Neural cell (in vitro differentiated cells): Measurements from ENCODE around the gene MEOX1. TPM values are rescaled to one million over a fixed set of nuclear protein-coding genes. Genes with fewer than 3 reads are reported as not detected.

Source experiments
- H2AFZ ChIP-seq: fragments of 200-600, 300-800 bp; sonication (generic), shearing (Covaris generic); 2 replicates; pipeline ENCODE4 v1.6.0; 2014; ENCODE audit warnings: low read depth, mild to moderate bottlenecking, antibody characterized with exemption, low read length, moderate library complexity
- H3F3A ChIP-seq: fragments of 200-600 bp; shearing (Covaris generic); 2 replicates; pipeline ENCODE4 v1.6.1; 2016; ENCODE audit warnings: mild to moderate bottlenecking, moderate library complexity, mixed read lengths, antibody characterized with exemption, low read length; ENCODE audit not compliant: insufficient read depth, poor library complexity, severe bottlenecking
- H3K27ac ChIP-seq: fragments of 200-600, 300-800 bp; sonication (generic), shearing (Covaris generic); 2 replicates; pipeline ENCODE4 v1.5.1; 2014; ENCODE audit warnings: mild to moderate bottlenecking, low read length, moderate library complexity
- H3K27me3 ChIP-seq: fragments of 300-800, 200-600 bp; sonication (generic), shearing (Covaris generic); 2 replicates; pipeline ENCODE4 v1.6.0; 2014; ENCODE audit warnings: mild to moderate bottlenecking, low read depth, low read length, moderate library complexity; ENCODE audit not compliant: insufficient read depth
- H3K36me3 ChIP-seq: fragments of 300-800, 200-600 bp; sonication (generic), shearing (Covaris generic); 2 replicates; pipeline ENCODE4 v1.5.1; 2014; ENCODE audit warnings: mild to moderate bottlenecking, antibody characterized with exemption, low read length, moderate library complexity; ENCODE audit not compliant: insufficient read depth
- H3K4me2 ChIP-seq: fragments of 300-800, 200-600 bp; sonication (generic), shearing (Covaris generic); 2 replicates; pipeline ENCODE4 v1.6.0; 2014; ENCODE audit warnings: mild to moderate bottlenecking, low read length
- H3K4me3 ChIP-seq: fragments of 300-800, 200-600 bp; sonication (generic), shearing (Covaris generic); 2 replicates; pipeline ENCODE4 v1.5.1; 2014; ENCODE audit warnings: mild to moderate bottlenecking, low read length, moderate library complexity
- H3K79me2 ChIP-seq: fragments of 200-600 bp; shearing (Covaris generic); replicated peaks from 2 replicates; pipeline ENCODE4 v1.6.0; 2014; ENCODE audit warnings: mild to moderate bottlenecking, low read length, moderate library complexity; ENCODE audit not compliant: insufficient read depth
- H3K9ac ChIP-seq: fragments of 300-800, 200-600 bp; sonication (generic), shearing (Covaris generic); 2 replicates; pipeline ENCODE4 v1.6.1; 2016; ENCODE audit warnings: mild to moderate bottlenecking, low read length, mixed read lengths
- H3K9me2 ChIP-seq: fragments of 200-600 bp; shearing (Covaris generic); 2 replicates; pipeline ENCODE4 v1.6.1; 2016; ENCODE audit warnings: mild to moderate bottlenecking, low read length, mixed read lengths; ENCODE audit not compliant: insufficient read depth
- H3K9me3 ChIP-seq: fragments of 200-600, 300-800 bp; sonication (generic), shearing (Covaris generic); 2 replicates; pipeline ENCODE4 v1.6.1; 2016; ENCODE audit warnings: mild to moderate bottlenecking, mixed run types, low read length, moderate library complexity, mixed read lengths
- H4K20me1 ChIP-seq: fragments of 200-600 bp; shearing (Covaris generic); 2 replicates; pipeline ENCODE4 v1.6.1; 2016; ENCODE audit warnings: mild to moderate bottlenecking, mixed run types; ENCODE audit not compliant: insufficient read depth
- EP300 ChIP-seq: fragments of 450-650 bp; conservative IDR thresholded peaks from 2 replicates; pipeline ENCODE4 v1.6.1; 2014; ENCODE audit warnings: antibody characterized with exemption, mild to moderate bottlenecking, moderate library complexity; ENCODE audit not compliant: poor library complexity, severe bottlenecking
- EZH2 ChIP-seq: fragments of 200-600, 300-800 bp; shearing (Covaris generic), sonication (generic); IDR thresholded peaks from 2 replicates; pipeline ENCODE4 v1.6.1; 2014; ENCODE audit warnings: antibody characterized with exemption, low read length, borderline replicate concordance, mild to moderate bottlenecking; ENCODE audit not compliant: insufficient read depth, poor library complexity, severe bottlenecking
- MXI1 ChIP-seq: fragments of 450-650 bp; conservative IDR thresholded peaks from 2 replicates; pipeline ENCODE4 v1.6.1; 2014; ENCODE audit warnings: antibody characterized with exemption, mild to moderate bottlenecking; ENCODE audit not compliant: poor library complexity, severe bottlenecking
- POLR2AphosphoS5 ChIP-seq: IDR thresholded peaks from 2 replicates; pipeline ENCODE4 v1.6.1; 2012
- RAD21 ChIP-seq: fragments of 450-650 bp; conservative IDR thresholded peaks from 2 replicates; pipeline ENCODE4 v1.6.1; 2014; ENCODE audit warnings: antibody characterized with exemption, mild to moderate bottlenecking, moderate library complexity
- REST ChIP-seq: IDR thresholded peaks from 2 replicates; pipeline ENCODE4 v1.6.1; 2012; ENCODE audit warnings: borderline replicate concordance
- SMC3 ChIP-seq: fragments of 450-650 bp; conservative IDR thresholded peaks from 2 replicates; pipeline ENCODE4 v1.6.1; 2014; ENCODE audit warnings: antibody characterized with exemption, mild to moderate bottlenecking, moderate library complexity; ENCODE audit not compliant: poor library complexity
- TAF1 ChIP-seq: IDR thresholded peaks from 2 replicates; pipeline ENCODE4 v1.6.1; 2012; ENCODE audit warnings: low read depth
- polyA plus RNA-seq: library from polyadenylated mRNA; depleted of rRNA; stranded (reverse); fragments of >200 nt; gene quantifications from 2 replicates; pipeline ENCODE4 v1.2.3, GENCODE V29; 2014
- TF ChIP-seq, protein P1 (sequence below): fragments of 450-650 bp; IDR thresholded peaks from 2 replicates; pipeline ENCODE4 v1.5.1; 2014; ENCODE audit warnings: antibody characterized with exemption, mild to moderate bottlenecking, moderate library complexity; ENCODE audit not compliant: poor library complexity, severe bottlenecking

The MEOX1 gene
- polyA plus RNA-seq, 1 donor from 2014 or later, result 0.50 TPM

GRCh38 chr17:43706235-43706634, 44.5 kb upstream of the MEOX1 start:
- H3K4me2 ChIP-seq, result no peak overlapping the region
- H3K27ac ChIP-seq, result no peak overlapping the region
- H3K4me3 ChIP-seq, result no peak overlapping the region
- H3K9me3 ChIP-seq, result no peaks in the 10 kb centered on the region
- H4K20me1 ChIP-seq, result no peaks in the 10 kb centered on the region
- no peaks in the 10 kb centered on the region for H3K27me3 ChIP-seq
- no peak overlapping the region for H3K9ac ChIP-seq
- H3K36me3 ChIP-seq, result no peaks in the 10 kb centered on the region
- no peaks in the 10 kb centered on the region for H3F3A ChIP-seq
- no peak overlapping the region for H2AFZ ChIP-seq
- no peaks in the 10 kb centered on the region for H3K79me2 ChIP-seq
- TF ChIP-seq RAD21, result no peak
- no peak for TF ChIP-seq EZH2
- TF ChIP-seq TAF1, result no peak
- TF ChIP-seq REST, result no peak
- TF ChIP-seq EP300, result no peak
- no peak for TF ChIP-seq POLR2AphosphoS5
- TF ChIP-seq, protein P1, sequence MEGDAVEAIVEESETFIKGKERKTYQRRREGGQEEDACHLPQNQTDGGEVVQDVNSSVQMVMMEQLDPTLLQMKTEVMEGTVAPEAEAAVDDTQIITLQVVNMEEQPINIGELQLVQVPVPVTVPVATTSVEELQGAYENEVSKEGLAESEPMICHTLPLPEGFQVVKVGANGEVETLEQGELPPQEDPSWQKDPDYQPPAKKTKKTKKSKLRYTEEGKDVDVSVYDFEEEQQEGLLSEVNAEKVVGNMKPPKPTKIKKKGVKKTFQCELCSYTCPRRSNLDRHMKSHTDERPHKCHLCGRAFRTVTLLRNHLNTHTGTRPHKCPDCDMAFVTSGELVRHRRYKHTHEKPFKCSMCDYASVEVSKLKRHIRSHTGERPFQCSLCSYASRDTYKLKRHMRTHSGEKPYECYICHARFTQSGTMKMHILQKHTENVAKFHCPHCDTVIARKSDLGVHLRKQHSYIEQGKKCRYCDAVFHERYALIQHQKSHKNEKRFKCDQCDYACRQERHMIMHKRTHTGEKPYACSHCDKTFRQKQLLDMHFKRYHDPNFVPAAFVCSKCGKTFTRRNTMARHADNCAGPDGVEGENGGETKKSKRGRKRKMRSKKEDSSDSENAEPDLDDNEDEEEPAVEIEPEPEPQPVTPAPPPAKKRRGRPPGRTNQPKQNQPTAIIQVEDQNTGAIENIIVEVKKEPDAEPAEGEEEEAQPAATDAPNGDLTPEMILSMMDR, result no peak
- TF ChIP-seq SMC3, result no peak
- TF ChIP-seq MXI1, result no peak
- no peaks in the 10 kb centered on the region for H3K9me2 ChIP-seq

DNA sequence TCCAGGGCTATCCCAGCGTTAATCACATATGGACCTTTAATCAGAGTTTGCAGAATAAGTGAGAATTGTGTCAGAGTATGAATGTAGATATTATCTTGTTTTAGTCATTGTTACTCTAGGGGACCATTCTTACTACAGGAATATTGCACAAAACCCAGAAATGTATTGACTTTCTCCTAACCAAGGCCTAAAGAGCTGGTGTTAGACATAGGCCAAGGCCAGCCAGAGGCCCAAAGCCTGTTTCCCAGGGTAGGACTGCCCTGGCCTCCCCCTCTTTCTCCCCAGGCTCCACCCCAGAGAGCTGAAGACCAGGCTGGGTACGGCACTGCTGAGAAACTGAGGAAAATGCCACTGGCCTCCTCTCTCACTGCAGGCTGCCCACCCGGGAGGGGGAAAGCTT, 41.9 kb upstream of the MEOX1 start:
- no peaks in the 10 kb centered on the region for H3K36me3 ChIP-seq
- H3K27me3 ChIP-seq, result no peaks in the 10 kb centered on the region
- H3K79me2 ChIP-seq, result no peaks in the 10 kb centered on the region
- no peak overlapping the region for H2AFZ ChIP-seq
- no peaks in the 10 kb centered on the region for H3K9me3 ChIP-seq
- no peak overlapping the region for H3K27ac ChIP-seq
- H3K4me2 ChIP-seq, result no peak overlapping the region
- no peak overlapping the region for H3K9ac ChIP-seq
- no peaks in the 10 kb centered on the region for H3F3A ChIP-seq
- H3K9me2 ChIP-seq, result no peaks in the 10 kb centered on the region
- TF ChIP-seq, protein P1, result no peak
- TF ChIP-seq TAF1 (no peak), EZH2 (no peak)
- H4K20me1 ChIP-seq, result no peaks in the 10 kb centered on the region
- H3K4me3 ChIP-seq, result no peak overlapping the region
